Subcutaneous adipose tissue (tissue), 4 donors: ENCODE results near the gene SLC26A8. TPM values are rescaled to one million over a fixed set of nuclear protein-coding genes. Genes with fewer than 3 reads are reported as not detected.

ENCODE experiments used
- CTCF ChIP-seq: fragments of 450-650 bp; IDR thresholded peaks from one replicate; pipeline ENCODE4 v1.5.1; 2016; ENCODE audit warnings: low read depth, mild to moderate bottlenecking, control low read depth, antibody characterized with exemption, moderate library complexity
- total RNA-seq, 4 donors: library from RNA; depleted of rRNA; stranded (reverse); fragments of >200 nt; gene quantifications; one replicate each; pipeline ENCODE4 v1.1.0, GENCODE V29; 2016

Gene SLC26A8
- total RNA-seq, 4 donors from 2014 or later: 0.33 to 2.2 (median 2.0) TPM; not detected in 1

GRCh38 chr6:35905141-35905785 lies 119.2 kb downstream of the SLC26A8 start:
- TF ChIP-seq CTCF: no peak

- no peak for TF ChIP-seq CTCF
Observed at GRCh38 chr6:35903679-35904078, 120.8 kb downstream of the SLC26A8 start.

- no peak for TF ChIP-seq CTCF
Observed at GRCh38 chr6:35900448-35900847, 124.0 kb downstream of the SLC26A8 start.

- TF ChIP-seq CTCF: no peak
Observed at GRCh38 chr6:35898003-35898402, 126.4 kb downstream of the SLC26A8 start.

GRCh38 chr6:35897486-35897885 lies 127.0 kb downstream of the SLC26A8 start:
- no peak for TF ChIP-seq CTCF

- TF ChIP-seq CTCF: no peak
Observed at GRCh38 chr6:35897036-35897435, 127.4 kb downstream of the SLC26A8 start.

GRCh38 chr6:35896228-35896627 lies 128.2 kb downstream of the SLC26A8 start:
- no peak for TF ChIP-seq CTCF
